Measurements from ENCODE around the gene TMTC3. TPM values are rescaled to one million over a fixed set of nuclear protein-coding genes. Genes with fewer than 3 reads are reported as not detected.

Gene TMTC3
- total and polyA plus RNA-seq, 2 of the 8 experiments (the other 6 are each of a cell fraction or from before 2014, with no cell fraction given), result 7.0 to 45.1 TPM

DNA sequence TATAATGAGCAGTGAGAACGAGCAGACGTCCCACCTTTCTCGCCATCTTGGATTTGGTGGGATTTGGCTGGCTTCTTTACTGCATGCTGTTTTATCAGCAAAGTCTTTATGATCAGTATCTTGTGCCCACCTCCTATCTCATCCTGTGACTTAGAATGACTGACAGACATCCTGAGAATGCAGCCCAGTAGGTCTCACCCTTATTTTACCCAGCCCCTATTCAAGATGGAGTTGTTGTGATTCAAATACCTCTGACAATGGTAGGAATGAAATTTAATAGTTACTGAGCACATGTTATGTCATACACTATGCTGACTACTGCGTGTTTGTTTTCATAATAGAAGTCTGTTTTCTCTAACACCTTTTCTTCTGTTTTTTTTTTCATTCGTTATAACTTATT lies 1.9 kb downstream of the TMTC3 start:
- peak; percentile 37; the same call in 1 of the 2 replicates for TF ChIP-seq TEAD4 (IDR thresholded peaks at IDR 0.05; ENCODE audit: low read depth, low read length)
- TF ChIP-seq MAFK (IDR thresholded peaks at IDR 0.05; ENCODE audit: low read depth, low read length), result no peak
- H2BK5ac ChIP-seq (ENCODE audit: low read depth, low read length), result no peak overlapping the region
- H2AFZ ChIP-seq (ENCODE audit: low read length), result no peak overlapping the region
- H3K4me2 ChIP-seq (ENCODE audit: insufficient read depth in 1 of 2, low read depth in 2 of 2, low read length in 2 of 2), result peak overlapping the region; percentile 67 to 85
- H3K9me3 ChIP-seq (ENCODE audit: insufficient read depth in 2 of 2, low read depth in 1 of 2, low read length in 1 of 2), result no peaks in the 10 kb centered on the region
- CTCF ChIA-PET (ENCODE audit: partially characterized antibody), result no interaction called here
- H3K23me2 ChIP-seq (ENCODE audit: low read depth, low read length), result peaks cover 4% of the 10 kb centered on the region; the same call in 1 of the 2 replicates
- no peak for FAIRE-seq
- peaks cover 0 to 4% (median 0%) of the 10 kb centered on the region in 4 experiments; a peak in 1 of 8 replicates for H3K36me3 ChIP-seq (ENCODE audit: control insufficient read depth in 2 of 4, insufficient read depth in 4 of 4, low read length in 3 of 4)
- H3K79me2 ChIP-seq (ENCODE audit: control insufficient read depth in 1 of 2, insufficient read depth in 2 of 2, low read length in 2 of 2), result peaks cover 0 to 55% of the 10 kb centered on the region in 2 experiments; a peak in 2 of 4 replicates
- 73% methylated on average over 5 of the region's 5 CpGs; no CpG with 5 or more reads in 1 of the 2 experiments for WGBS, 2 experiments (ENCODE audit: extremely low coverage in 1 of 2, insufficient coverage in 1 of 2, insufficient read length in 1 of 2, insufficient replicate concordance in 2 of 2, low coverage in 1 of 2, low lambda C conversion rate in 2 of 2, missing lambda C conversion rate in 1 of 2)
- POLR2A ChIA-PET (ENCODE audit: partially characterized antibody), result no interaction called here
- no peak overlapping the region for H2BK15ac ChIP-seq (ENCODE audit: low read length)
- no peaks in the 10 kb centered on the region for H3K79me1 ChIP-seq (ENCODE audit: low read depth, low read length)
- H3K56ac ChIP-seq (replicated peaks; ENCODE audit: insufficient read length, low read depth, low read length), result no peak overlapping the region
- H2BK120ac ChIP-seq (replicated peaks; ENCODE audit: low read depth, low read length), result no peak overlapping the region
- no peak overlapping the region for H3K14ac ChIP-seq (ENCODE audit: insufficient read length)
- H4K5ac ChIP-seq (ENCODE audit: insufficient read length, low read depth, low read length), result no peak overlapping the region
- H2BK20ac ChIP-seq (ENCODE audit: low read length), result no peak overlapping the region
- H3K4ac ChIP-seq (replicated peaks; ENCODE audit: insufficient read length, low read depth, low read length), result no peak overlapping the region
- no peak overlapping the region for H3K27ac ChIP-seq (ENCODE audit: low read depth, low read length)
- no peaks in the 10 kb centered on the region for H4K20me1 ChIP-seq (replicated peaks in 1 of 2; ENCODE audit: control insufficient read depth in 1 of 2, insufficient read depth in 2 of 2, low read length in 2 of 2)
- DNase-seq (ENCODE audit: low read depth in 1 of 2, low spot score in 2 of 2), result no peak
- peaks cover 0 to 18% (median 8%) of the 10 kb centered on the region in 4 experiments; a peak in 5 of 7 replicates for H3K4me1 ChIP-seq (replicated peaks in 1 of 4; ENCODE audit: control insufficient read depth in 3 of 4, insufficient read depth in 4 of 4, low read length in 3 of 4)
- no peak overlapping the region for H2AK5ac ChIP-seq (ENCODE audit: low read depth, low read length)
- H3K23ac ChIP-seq (ENCODE audit: insufficient read length), result no peak overlapping the region
- no peak overlapping the region for H2BK12ac ChIP-seq (ENCODE audit: low read depth, low read length)
- no peak overlapping the region for H3K18ac ChIP-seq (ENCODE audit: extremely low read depth, low read length)
- no peak overlapping the region for H4K91ac ChIP-seq (replicated peaks; ENCODE audit: insufficient read length, low read length)
- no peak overlapping the region for H3K9ac ChIP-seq (replicated peaks in 1 of 4; ENCODE audit: extremely low read depth in 1 of 4, low read depth in 3 of 4, low read length in 3 of 4)
- H3K27me3 ChIP-seq (replicated peaks in 1 of 4; ENCODE audit: control insufficient read depth in 3 of 4, extremely low read depth in 1 of 4, insufficient read depth in 3 of 4, low read length in 3 of 4), result no peaks in the 10 kb centered on the region
- peak overlapping the region in 1 of 4 experiments; percentile 82; a peak in 2 of 8 replicates for H3K4me3 ChIP-seq (ENCODE audit: extremely low read depth in 1 of 4, insufficient read depth in 2 of 4, low read depth in 3 of 4, low read length in 4 of 4)
- H4K8ac ChIP-seq (ENCODE audit: extremely low read depth, insufficient read depth, low read length), result no peak overlapping the region

Measured in H1 (cell line).